HTR-8/SVneo (cell line): ENCODE data around the gene ADAMTS2.

Experiments used
- DNase-seq: peaks from one replicate; pipeline ENCODE4 v3.0.0; 2011; ENCODE audit warnings: low spot score, mixed read lengths; ENCODE audit not compliant: insufficient read length
- FAIRE-seq: peaks from 2 replicates; lab custom pipeline; 2011; peaks lifted over from hg19 to GRCh38; lab: Jason Lieb, UNC

Gene ADAMTS2

DNA sequence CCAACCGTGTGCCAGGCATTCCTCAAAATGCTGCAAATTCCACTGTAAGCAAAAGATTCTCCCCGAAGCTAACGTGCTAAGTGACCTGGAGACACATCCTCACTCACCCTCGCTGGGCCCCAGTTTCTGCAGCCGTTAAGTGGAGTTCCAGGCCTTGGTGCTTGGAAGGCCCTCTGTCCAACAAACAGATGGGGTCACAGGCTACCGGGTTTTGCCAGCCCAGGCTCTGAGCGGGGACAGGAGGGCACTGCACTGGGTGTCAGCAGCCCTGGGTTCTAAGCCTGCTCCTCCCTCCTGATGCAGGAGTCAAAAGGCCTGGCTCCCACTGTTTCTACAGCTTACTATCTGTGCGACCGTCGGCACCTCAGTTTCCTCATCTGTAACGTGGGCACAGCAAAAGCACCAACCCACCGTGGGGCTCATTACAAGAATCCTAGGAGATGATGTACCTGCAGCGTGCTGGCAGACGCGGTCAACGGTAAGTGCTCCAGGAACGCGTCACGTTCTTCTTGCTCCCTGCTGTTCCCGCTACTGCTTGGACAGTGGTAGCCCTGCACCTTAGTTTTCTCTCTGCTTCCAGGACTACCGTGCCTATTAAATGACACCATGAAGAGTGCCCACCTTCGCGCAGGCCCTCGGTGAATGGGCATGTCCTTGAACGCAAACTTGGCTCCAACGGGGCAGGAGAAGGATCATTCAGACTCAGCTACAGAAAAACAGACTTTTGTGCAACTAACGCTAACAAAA is 84.8 kb downstream of the ADAMTS2 start:
- DNase-seq (no peak), FAIRE-seq (no peak)

DNA sequence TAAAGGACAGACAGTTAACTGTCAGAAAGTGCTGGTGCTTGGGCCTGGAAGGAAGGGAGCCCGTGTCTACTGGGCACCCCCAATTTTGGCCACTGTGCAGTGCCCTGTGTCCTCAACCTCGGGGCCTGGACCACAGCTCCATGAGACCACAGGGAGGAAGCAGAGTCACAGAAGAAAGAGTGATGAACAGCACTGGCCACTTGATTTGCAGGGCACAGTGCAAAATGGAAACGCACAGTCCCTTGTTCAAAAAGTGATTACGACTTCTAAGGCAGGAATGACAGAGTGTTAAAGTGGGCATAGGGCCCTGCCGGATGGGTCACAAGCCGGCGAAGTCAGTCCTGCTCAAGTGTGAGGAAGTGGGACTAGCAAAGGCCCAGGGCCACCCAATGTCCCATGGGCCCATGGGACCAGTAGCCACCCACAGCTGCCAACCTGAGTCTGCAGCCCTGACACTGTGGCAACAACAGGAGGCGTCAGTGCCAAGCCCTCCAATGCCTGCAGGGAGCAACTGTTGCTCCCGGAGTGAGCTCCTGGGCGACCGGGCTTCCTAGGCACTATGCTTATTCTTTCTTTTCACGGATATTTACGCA is 85.4 kb downstream of the ADAMTS2 start:
- FAIRE-seq = no peak

DNA sequence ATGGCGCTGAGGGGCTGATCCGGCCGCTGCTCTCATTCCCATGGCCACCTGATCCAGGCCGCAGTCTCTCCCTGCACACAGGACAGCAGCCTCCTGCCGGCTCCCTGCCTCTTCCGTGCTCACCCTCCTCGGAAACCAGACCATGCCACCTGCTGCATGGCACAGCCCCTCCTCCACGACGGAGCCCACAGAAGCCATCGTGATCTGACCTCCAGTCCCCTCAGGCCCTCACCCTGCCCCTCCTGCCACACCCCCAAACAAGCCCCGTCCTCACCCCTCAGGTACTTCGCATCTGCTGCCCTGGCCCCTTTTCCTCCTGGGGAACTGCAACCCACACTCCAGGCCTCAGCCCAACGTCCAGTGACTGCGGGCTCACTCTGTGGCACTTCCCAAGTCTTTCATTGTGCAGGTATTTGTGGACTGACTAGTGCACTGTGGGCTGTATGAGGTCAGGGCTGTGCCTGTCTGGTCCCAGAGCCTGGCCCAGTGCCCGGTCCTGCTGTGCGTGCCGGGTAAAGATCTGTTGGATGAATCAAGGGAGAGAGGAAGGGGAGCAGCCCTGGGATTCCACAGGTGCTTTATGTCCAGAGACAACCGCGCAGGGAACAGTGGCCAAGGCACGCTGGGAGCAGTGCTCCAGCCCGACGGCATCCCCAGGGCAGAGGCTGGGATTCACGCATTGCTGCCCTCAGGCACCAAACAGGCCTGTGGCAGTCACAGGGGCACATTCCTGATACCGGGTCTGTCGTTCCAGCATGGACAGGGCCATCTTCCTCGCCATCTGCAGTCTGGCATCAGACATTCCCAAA is 86.1 kb downstream of the ADAMTS2 start:
- FAIRE-seq (peak; percentile 83), DNase-seq (peak; percentile 66)

More for the DNA sequence above, 85.4 kb downstream of the ADAMTS2 start:
- DNase-seq = no peak

DNA sequence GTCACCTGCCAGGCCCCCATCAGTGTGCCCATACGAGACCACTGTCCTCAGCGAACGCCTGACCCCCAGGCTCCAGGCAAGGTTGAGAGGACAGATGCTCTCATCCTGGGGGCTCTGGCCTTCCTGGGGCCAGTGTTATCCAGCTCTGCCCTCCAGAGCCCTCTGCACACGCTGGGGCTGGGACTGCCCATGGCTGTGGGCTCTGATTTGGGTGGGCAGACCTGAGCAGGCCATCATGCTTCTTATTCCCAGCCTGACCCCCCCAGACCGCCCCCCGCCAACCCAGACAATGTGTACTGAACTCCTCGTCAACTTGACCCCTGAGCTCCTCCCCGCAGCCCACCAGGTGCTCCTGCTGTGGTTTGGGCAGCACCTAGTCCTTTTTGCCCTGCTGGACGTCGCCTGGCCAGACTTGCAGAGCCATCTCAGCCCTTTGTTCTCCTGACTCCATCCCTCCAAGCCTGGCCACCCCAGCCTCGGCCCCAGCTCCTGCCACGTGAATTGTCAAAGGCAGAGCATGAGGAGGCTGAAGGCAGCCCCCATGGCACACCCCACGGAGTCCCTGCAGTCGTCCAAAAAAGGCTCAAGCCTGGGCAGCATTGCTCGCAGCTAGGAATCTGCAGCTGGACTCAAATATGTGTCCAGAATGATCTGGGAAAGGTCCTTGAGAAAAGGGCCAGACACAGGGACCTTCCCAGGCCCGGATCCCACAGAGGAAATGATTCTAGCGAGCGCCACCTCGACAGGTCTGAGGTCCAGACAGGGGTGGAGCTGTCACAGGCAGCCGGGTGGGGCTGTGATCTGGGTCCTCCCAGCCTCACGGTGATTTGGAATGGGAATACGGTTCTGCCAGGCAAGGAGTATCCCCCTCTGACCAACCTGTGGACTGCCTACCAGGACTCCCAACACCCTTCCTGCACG is 87.0 kb downstream of the ADAMTS2 start:
- no peak for DNase-seq
- no peak for FAIRE-seq

- FAIRE-seq (no peak), DNase-seq (no peak)
Observed at GRCh38 chr5:179257176-179257682, 88.0 kb downstream of the ADAMTS2 start.

- FAIRE-seq = no peak
Observed at GRCh38 chr5:179256328-179257175, 88.7 kb downstream of the ADAMTS2 start.

GRCh38 chr5:179255527-179256327 is 89.5 kb downstream of the ADAMTS2 start:
- FAIRE-seq = no peak

More at GRCh38 chr5:179256328-179257175, 88.7 kb downstream of the ADAMTS2 start:
- DNase-seq = no peak

DNA sequence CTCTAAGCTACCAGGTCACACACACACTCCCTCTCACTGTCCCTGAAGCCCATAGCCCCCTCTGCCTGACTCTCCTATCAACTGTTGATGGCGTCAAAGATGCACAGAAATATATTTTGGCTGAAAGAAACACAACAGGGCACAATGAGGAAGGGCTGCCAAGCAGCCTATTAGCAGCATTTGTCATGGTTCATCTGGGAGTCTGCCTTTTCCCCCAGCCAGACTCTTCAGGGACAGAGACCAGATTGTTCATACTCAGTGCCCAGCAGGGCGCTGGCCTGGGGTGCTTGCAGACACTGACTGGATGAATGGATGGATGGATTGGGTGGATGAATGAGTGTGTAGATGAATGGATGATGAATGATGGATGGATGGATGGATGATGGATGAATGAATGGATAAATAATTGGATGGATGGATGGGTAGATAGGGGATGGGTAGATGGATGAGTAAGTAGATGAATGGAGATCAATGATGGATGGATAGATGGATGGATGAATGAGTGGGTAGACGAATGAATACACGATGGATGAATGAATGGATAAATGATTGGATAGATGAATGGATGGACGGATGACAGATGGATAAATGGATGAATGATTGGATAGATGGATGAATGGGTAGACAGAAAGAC is 90.5 kb downstream of the ADAMTS2 start:
- DNase-seq (no peak), FAIRE-seq (peak; percentile 46)

More at GRCh38 chr5:179255527-179256327, 89.5 kb downstream of the ADAMTS2 start:
- DNase-seq = no peak

- DNase-seq (no peak), FAIRE-seq (no peak)
Observed at GRCh38 chr5:179253730-179254129, 91.5 kb downstream of the ADAMTS2 start.

DNA sequence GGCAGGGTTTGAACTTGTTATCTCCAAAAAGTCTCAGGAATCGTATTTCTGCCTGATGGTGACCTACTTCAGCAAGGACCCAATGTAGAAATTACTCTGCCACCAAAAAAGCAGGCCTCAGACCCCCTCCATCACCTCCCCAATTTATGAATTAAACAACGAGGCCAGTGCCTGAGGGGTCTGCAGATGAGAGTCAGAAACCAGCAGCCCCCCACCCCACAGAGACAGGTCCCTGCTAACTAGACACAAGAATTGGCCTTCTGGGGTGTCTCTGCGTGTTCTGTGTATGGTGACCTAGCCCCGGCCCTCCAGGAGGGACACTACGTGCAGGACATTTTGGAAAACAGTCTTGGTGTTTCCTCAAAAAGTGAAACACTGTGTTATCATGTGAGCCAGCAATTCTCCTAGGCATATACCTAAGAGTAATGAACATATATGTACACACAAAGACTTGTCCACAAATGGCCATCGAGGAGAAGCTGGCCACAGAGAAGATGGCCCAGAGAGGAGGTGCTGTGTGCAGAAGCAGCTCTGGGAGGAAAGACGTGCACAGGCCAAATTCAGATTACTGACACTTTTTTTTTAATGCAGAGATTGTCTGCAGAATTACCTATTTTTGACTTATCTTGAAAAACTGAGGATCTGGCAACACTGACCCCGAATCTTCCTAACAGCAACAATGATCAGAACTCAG is 93.8 kb downstream of the ADAMTS2 start:
- DNase-seq (no peak), FAIRE-seq (no peak)

DNA sequence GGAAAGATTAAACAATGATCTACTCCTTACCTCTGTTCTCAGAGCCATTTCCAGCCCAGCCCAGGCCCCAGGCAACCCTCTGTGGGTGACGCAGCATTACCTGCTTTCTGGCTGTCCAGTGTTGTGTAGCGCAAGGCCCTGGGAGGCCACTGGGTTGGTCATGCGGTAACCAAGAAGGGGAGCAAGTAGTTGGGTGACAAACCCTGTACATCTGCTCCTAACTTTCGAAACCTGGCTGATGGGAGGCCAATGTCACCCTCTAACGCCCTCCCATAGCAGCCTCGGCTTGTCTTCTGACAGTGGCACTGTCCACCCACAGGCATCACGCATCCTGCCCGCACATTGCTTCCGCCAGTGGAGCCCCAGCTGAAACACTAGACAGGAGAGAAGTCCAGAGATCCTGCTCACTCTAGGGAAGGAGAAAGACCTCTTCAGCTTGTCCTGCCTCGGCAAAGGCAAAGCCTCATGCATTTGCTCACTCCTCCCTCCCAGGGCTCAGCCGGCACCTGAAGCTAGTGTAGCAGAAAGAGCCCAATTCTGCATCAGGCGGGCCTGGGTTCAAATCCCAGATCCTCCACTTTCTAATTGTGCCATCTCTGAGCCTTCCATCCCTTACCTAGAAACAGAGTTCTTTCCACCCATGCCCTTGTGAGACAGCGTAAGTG is 94.6 kb downstream of the ADAMTS2 start:
- DNase-seq (no peak), FAIRE-seq (no peak)

DNA sequence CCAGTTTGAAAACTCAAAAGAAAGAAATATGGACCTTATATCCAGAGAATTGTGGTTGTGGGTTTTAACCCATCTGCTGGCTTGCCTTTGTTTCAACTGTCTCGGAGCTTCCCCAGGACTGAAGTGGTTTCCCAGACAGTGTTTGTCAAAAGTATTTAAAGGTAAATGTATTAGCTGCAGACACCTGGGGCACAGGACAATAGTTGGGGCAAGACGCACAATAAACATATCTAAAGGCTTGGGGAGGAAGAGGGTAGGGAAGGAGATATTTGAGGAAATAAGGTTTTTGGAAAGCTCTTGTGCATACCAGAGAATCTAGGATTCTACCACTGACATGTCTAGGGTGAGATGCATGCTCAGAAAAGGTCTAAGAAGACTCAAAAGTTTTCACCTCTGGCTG is 99.0 kb downstream of the ADAMTS2 start:
- no peak for FAIRE-seq
- no peak for DNase-seq

GRCh38 chr5:179245031-179245430 is 100.2 kb downstream of the ADAMTS2 start:
- FAIRE-seq (no peak), DNase-seq (no peak)

- FAIRE-seq = no peak
- DNase-seq = no peak
Observed at GRCh38 chr5:179244044-179244443, 101.2 kb downstream of the ADAMTS2 start.

DNA sequence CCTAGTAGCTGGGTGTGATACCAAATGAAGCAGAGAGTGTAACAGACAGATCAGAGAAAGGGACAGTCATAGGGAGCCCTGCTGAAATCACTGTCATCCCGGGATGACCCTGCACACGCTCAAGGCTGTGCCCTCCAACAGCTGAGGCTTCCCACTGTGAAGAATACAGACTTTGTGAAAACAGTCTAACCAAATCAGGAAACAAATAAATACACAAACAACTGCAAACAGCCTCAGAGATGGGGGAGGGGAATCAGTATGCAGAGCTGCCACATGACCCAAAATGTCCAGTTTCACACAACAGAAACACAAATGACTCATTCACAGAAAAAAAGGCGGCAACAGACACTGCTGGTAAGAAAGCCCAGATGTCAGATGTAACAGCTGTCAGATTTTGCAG is 101.9 kb downstream of the ADAMTS2 start:
- DNase-seq (no peak), FAIRE-seq (no peak)

GRCh38 chr5:179242676-179243075 is 102.6 kb downstream of the ADAMTS2 start:
- no peak for FAIRE-seq
- DNase-seq = no peak
